ENCODE results near the gene GPR75. TPM values are rescaled to one million over a fixed set of nuclear protein-coding genes. Genes with fewer than 3 reads are reported as not detected.

The GPR75 gene
- total RNA-seq, 1 experiment from 2014 or later, result 4.8 TPM

DNA sequence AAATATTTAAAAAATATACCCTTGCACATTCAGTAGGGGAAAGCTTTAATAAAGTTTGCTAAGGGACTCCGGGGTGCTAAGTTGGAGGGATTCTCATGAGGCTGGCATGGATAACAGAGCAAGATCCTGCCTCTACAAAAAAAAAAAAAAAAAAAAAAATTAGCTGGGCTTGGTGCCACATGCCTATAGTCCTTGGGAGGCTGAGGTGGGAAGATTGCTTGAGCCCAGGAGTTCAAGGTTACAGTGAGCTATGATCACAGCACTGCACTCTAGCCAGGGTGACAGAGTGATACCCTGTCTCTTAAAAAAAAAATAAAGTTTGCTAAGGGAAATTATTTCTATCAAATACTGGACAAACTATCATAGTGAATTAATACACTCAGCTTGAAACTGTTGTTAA lies 17.3 kb upstream of the GPR75 start:
- POLR2A ChIA-PET (ENCODE audit: low non-redundant PET), result no interaction called here
- Histone ChIP-seq H3K4me1 (ENCODE audit: insufficient read depth, low read length, poor library complexity, severe bottlenecking) (no peaks in the 10 kb centered on the region), H3K27me3 (replicated peaks; ENCODE audit: insufficient read depth, low read depth, low read length, poor library complexity) (no peaks in the 10 kb centered on the region), H3K36me3 (ENCODE audit: insufficient read depth, low read length, poor library complexity, severe bottlenecking) (peaks cover 33% of the 10 kb centered on the region), H3K9me3 (ENCODE audit: low read depth, low read length, poor library complexity, severe bottlenecking) (no peaks in the 10 kb centered on the region), H3K4me3 (ENCODE audit: low read depth, low read length, poor library complexity, severe bottlenecking) (no peak overlapping the region), H3K27ac (ENCODE audit: low read depth, low read length, poor library complexity, severe bottlenecking) (no peak overlapping the region)
- no peak for DNase-seq (ENCODE audit: low spot score)
- TF ChIP-seq EZH2 (IDR thresholded peaks at IDR 0.05; ENCODE audit: borderline replicate concordance, low read depth, low read length, poor library complexity, severe bottlenecking), result no peak
- TF ChIP-seq, protein P1, sequence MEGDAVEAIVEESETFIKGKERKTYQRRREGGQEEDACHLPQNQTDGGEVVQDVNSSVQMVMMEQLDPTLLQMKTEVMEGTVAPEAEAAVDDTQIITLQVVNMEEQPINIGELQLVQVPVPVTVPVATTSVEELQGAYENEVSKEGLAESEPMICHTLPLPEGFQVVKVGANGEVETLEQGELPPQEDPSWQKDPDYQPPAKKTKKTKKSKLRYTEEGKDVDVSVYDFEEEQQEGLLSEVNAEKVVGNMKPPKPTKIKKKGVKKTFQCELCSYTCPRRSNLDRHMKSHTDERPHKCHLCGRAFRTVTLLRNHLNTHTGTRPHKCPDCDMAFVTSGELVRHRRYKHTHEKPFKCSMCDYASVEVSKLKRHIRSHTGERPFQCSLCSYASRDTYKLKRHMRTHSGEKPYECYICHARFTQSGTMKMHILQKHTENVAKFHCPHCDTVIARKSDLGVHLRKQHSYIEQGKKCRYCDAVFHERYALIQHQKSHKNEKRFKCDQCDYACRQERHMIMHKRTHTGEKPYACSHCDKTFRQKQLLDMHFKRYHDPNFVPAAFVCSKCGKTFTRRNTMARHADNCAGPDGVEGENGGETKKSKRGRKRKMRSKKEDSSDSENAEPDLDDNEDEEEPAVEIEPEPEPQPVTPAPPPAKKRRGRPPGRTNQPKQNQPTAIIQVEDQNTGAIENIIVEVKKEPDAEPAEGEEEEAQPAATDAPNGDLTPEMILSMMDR (conservative IDR thresholded peaks at IDR 0.05; ENCODE audit: low read depth, low read length), result no peak
- BruUV-seq (replicated peaks), result no TSS peak
- CTCF ChIA-PET, result interaction anchor here (0.6 kb wide), 1 partner anchor 176 kb away, joined by 5 read pairs; no protein-coding TSS in a partner anchor
- intact Hi-C loops (cut with micrococcal nuclease; ENCODE audit: unreplicated experiment), result no loop called here

GRCh38 chr2:53874401-53874950 lies 14.7 kb upstream of the GPR75 start:
- no TSS peak for BruUV-seq (replicated peaks)
- ChIA-PET POLR2A (ENCODE audit: low non-redundant PET) (no interaction called here), CTCF (no interaction called here)
- no peak for TF ChIP-seq EZH2 (IDR thresholded peaks at IDR 0.05; ENCODE audit: borderline replicate concordance, low read depth, low read length, poor library complexity, severe bottlenecking)
- TF ChIP-seq, protein P1 (conservative IDR thresholded peaks at IDR 0.05; ENCODE audit: low read depth, low read length), result no peak
- peaks cover 29% of the 10 kb centered on the region for H3K36me3 ChIP-seq (ENCODE audit: insufficient read depth, low read length, poor library complexity, severe bottlenecking)
- H3K4me1 ChIP-seq (ENCODE audit: insufficient read depth, low read length, poor library complexity, severe bottlenecking), result no peaks in the 10 kb centered on the region
- DNase-seq (ENCODE audit: low spot score), result no peak
- intact Hi-C loops (cut with micrococcal nuclease; ENCODE audit: unreplicated experiment), result no loop called here
- H3K4me3 ChIP-seq (ENCODE audit: low read depth, low read length, poor library complexity, severe bottlenecking), result no peak overlapping the region
- H3K27ac ChIP-seq (ENCODE audit: low read depth, low read length, poor library complexity, severe bottlenecking), result no peak overlapping the region
- no peaks in the 10 kb centered on the region for H3K9me3 ChIP-seq (ENCODE audit: low read depth, low read length, poor library complexity, severe bottlenecking)
- no peaks in the 10 kb centered on the region for H3K27me3 ChIP-seq (replicated peaks; ENCODE audit: insufficient read depth, low read depth, low read length, poor library complexity)

- ChIA-PET CTCF (no interaction called here), POLR2A (ENCODE audit: low non-redundant PET) (no interaction called here)
- H3K4me3 ChIP-seq (ENCODE audit: low read depth, low read length, poor library complexity, severe bottlenecking), result no peak overlapping the region
- no peaks in the 10 kb centered on the region for H3K4me1 ChIP-seq (ENCODE audit: insufficient read depth, low read length, poor library complexity, severe bottlenecking)
- TF ChIP-seq, protein P1 (conservative IDR thresholded peaks at IDR 0.05; ENCODE audit: low read depth, low read length), result no peak
- TF ChIP-seq EZH2 (IDR thresholded peaks at IDR 0.05; ENCODE audit: borderline replicate concordance, low read depth, low read length, poor library complexity, severe bottlenecking), result no peak
- H3K27ac ChIP-seq (ENCODE audit: low read depth, low read length, poor library complexity, severe bottlenecking), result no peak overlapping the region
- no peaks in the 10 kb centered on the region for H3K27me3 ChIP-seq (replicated peaks; ENCODE audit: insufficient read depth, low read depth, low read length, poor library complexity)
- H3K9me3 ChIP-seq (ENCODE audit: low read depth, low read length, poor library complexity, severe bottlenecking), result no peaks in the 10 kb centered on the region
- BruUV-seq (replicated peaks), result no TSS peak
- intact Hi-C loops (cut with micrococcal nuclease; ENCODE audit: unreplicated experiment), result no loop called here
- DNase-seq (ENCODE audit: low spot score), result no peak
- peaks cover 38% of the 10 kb centered on the region for H3K36me3 ChIP-seq (ENCODE audit: insufficient read depth, low read length, poor library complexity, severe bottlenecking)
Measured at GRCh38 chr2:53867773-53868172, 8.0 kb upstream of the GPR75 start.

Measured in A673 (cell line).